Spleen (tissue), 11 donors: ENCODE data around the gene KISS1R. TPM values are rescaled to one million over a fixed set of nuclear protein-coding genes. Genes with fewer than 3 reads are reported as not detected.

Source experiments
- DNase-seq: peaks from one replicate; pipeline ENCODE4 v3.0.0-alpha.2; 2020
- H3K27ac ChIP-seq, 8 donors: fragments of 200-600 bp; sonication (generic) in 7 of 8; 1 replicate in 4 of 8; 2 replicates in 4 of 8; pipeline versions ENCODE4 v1.5.0 to v1.8.0; 2016 to 2021; ENCODE audit warnings: inconsistent platforms in 4 of 8, mild to moderate bottlenecking in 4 of 8, moderate library complexity in 1 of 8
- H3K27me3 ChIP-seq, 7 donors: fragments of 200-600 bp; sonication (generic) in 6 of 7; replicated peaks in 1 of 7; 1 replicate in 4 of 7; 2 replicates in 3 of 7; pipeline versions ENCODE4 v1.5.0 to v1.8.0; 2016 to 2021; ENCODE audit warnings: inconsistent platforms in 3 of 7, mild to moderate bottlenecking in 1 of 7
- H3K36me3 ChIP-seq, 6 donors: fragments of 200-600 bp; sonication (generic) in 5 of 6; 1 replicate in 4 of 6; 2 replicates in 2 of 6; pipeline versions ENCODE4 v1.5.0 to v1.8.0; 2016 to 2021; ENCODE audit warnings: inconsistent platforms in 2 of 6
- H3K4me1 ChIP-seq, 6 donors: fragments of 200-600 bp; sonication (generic) in 5 of 6; 1 replicate in 3 of 6; 2 replicates in 3 of 6; pipeline versions ENCODE4 v1.5.0 to v1.8.0; 2016 to 2021; ENCODE audit warnings: inconsistent platforms in 3 of 6
- H3K4me3 ChIP-seq, 8 donors: fragments of 200-600 bp; sonication (generic) in 7 of 8; 1 replicate in 4 of 8; 2 replicates in 4 of 8; pipeline versions ENCODE4 v1.5.0 to v1.8.0; 2016 to 2021; ENCODE audit warnings: inconsistent platforms in 4 of 8, mild to moderate bottlenecking in 4 of 8, moderate library complexity in 2 of 8
- H3K9me3 ChIP-seq, 8 donors: fragments of 200-600 bp; sonication (generic) in 7 of 8; 1 replicate in 4 of 8; 2 replicates in 4 of 8; pipeline versions ENCODE4 v1.5.0 to v1.8.0; 2016 to 2021; ENCODE audit warnings: inconsistent platforms in 4 of 8
- POLR2A ChIP-seq, 3 donors: fragments of 450-650 bp; IDR thresholded peaks; one replicate each; pipeline ENCODE4 v1.5.1; 2017; ENCODE audit warnings: antibody characterized with exemption in 3 of 3, mild to moderate bottlenecking in 1 of 3
- POLR2AphosphoS5 ChIP-seq, 3 donors: sonication (generic); formaldehyde crosslinking; IDR thresholded peaks; one replicate each; pipeline ENCODE4 v1.5.1; 2017; ENCODE audit warnings: antibody characterized with exemption in 3 of 3
- WGBS, 5 donors: extraction: QIAGEN DNeasy Blood & Tissue Kit in 3 of 5; methylation state at CpG; one replicate each; pipeline versions ENCODE4 v1.1.5 to v1.1.7; 2013 to 2018; 5-methylcytosine and 5-hydroxymethylcytosine counted together
- intact Hi-C: fragments of 100-400 bp; cut with DNase I; formaldehyde crosslinking; loops from one replicate; pipeline ENCODE4 v1.15.0; 2023; ENCODE audit warnings: low total_unique reads
- polyA plus RNA-seq, 3 donors: library from polyadenylated mRNA; stranded (reverse); fragments of 200-250 nt; gene quantifications; one replicate each; pipeline ENCODE4 v1.2.1, GENCODE V29; 2013
- total RNA-seq, 7 donors: library from RNA; depleted of rRNA in 3 of 7; stranded (reverse); fragments of >200 nt in 3 of 7; fragmentation: NEBNext Ultra II Directional in 4 of 7; extraction: Animal tissue kit (Norgen Biotek cat#: 25700) in 4 of 7; gene quantifications; one replicate each; pipeline versions ENCODE4 v1.1.0 to v1.2.1, GENCODE V29; 2016 to 2021
- TF ChIP-seq, protein P1 (sequence below), 11 experiments: fragments of 200-600 bp in 7 of 11; fragments of 450-650 bp in 4 of 11; sonication (generic) in 4 of 11; IDR thresholded peaks in 8 of 11; conservative IDR thresholded peaks in 3 of 11; 1 replicate in 7 of 11; 2 replicates in 4 of 11; pipeline versions ENCODE4 v1.4.0 to v1.8.0; 2016 to 2021; ENCODE audit warnings: antibody characterized with exemption in 11 of 11, inconsistent platforms in 4 of 11, mild to moderate bottlenecking in 1 of 11
- donor health status: healthy with polysubstance abuse.
- donor health status: DM: no; HTN: no; CAD: no; lungs with moderate emphysema.
- donor health status: DM: no; HTN: no; CAD: no.
- donor health status: Bipolar disorder and iron deficiency.
- donor health status: healthy.
- donor health status: DM: no; HTN: no; CAD: no.
- donor health status: DM: yes; HTN: yes; CAD: no.

Gene KISS1R
- total and polyA plus RNA-seq, 10 donors = 0.22 to 0.50 (median 0.35) TPM; not detected in 2

DNA sequence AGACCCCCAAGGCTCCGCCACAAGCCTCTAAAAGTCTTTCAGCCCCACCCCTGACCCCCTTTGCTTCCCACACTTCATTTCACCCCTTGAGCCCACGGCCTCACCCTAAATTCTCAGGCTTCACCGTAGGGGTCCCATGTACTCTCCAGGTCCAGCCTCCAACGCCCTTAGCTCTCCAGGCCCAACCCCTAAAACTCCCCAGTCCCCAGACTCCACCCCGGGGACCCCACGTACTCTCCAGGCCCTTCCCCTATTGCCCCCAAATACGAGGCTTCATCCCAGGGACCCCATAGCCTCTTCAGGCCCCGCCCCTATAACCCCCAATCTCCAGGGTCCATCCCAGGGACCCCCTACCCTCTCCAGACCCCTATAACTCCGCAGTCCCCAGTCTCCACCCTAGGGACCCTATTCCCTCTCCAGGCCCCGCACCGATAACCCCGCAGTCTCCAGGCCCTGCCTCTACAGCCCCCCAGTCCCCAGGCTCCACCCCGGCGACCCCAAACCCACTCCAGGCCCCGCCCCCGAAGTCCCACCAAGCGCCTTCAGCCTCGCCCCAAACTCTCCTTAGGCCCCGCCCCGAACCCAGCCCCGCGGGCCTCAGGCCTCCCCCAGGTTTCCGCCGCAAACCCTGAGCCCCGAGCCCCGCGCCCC, 24.8 kb upstream of the KISS1R start:
- WGBS, 5 donors = 4 to 9% (median 6%) methylated on average over 17 to 27 of the region's 27 CpGs
- TF ChIP-seq POLR2AphosphoS5 (IDR thresholded peaks at IDR 0.05) = no peak
- TF ChIP-seq, protein P1, sequence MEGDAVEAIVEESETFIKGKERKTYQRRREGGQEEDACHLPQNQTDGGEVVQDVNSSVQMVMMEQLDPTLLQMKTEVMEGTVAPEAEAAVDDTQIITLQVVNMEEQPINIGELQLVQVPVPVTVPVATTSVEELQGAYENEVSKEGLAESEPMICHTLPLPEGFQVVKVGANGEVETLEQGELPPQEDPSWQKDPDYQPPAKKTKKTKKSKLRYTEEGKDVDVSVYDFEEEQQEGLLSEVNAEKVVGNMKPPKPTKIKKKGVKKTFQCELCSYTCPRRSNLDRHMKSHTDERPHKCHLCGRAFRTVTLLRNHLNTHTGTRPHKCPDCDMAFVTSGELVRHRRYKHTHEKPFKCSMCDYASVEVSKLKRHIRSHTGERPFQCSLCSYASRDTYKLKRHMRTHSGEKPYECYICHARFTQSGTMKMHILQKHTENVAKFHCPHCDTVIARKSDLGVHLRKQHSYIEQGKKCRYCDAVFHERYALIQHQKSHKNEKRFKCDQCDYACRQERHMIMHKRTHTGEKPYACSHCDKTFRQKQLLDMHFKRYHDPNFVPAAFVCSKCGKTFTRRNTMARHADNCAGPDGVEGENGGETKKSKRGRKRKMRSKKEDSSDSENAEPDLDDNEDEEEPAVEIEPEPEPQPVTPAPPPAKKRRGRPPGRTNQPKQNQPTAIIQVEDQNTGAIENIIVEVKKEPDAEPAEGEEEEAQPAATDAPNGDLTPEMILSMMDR (IDR thresholded peaks at IDR 0.05 in 8 of 11, conservative IDR thresholded peaks at IDR 0.05 in 3 of 11) = no peak
- TF ChIP-seq POLR2A (IDR thresholded peaks at IDR 0.05) = no peak
- H3K4me1 ChIP-seq = peaks cover 3 to 37% (median 20%) of the 10 kb centered on the region in 6 donors
- DNase-seq = no peak
- H3K4me3 ChIP-seq = peak overlapping the region; percentile 77 to 93 (median 86)
- no peaks in the 10 kb centered on the region for H3K27me3 ChIP-seq
- intact Hi-C loops = no loop called here
- H3K36me3 ChIP-seq = peaks cover 0 to 54% (median 31%) of the 10 kb centered on the region in 6 donors
- peak overlapping the region; percentile 88 to 98 (median 95) for H3K27ac ChIP-seq
- H3K9me3 ChIP-seq = no peaks in the 10 kb centered on the region

DNA sequence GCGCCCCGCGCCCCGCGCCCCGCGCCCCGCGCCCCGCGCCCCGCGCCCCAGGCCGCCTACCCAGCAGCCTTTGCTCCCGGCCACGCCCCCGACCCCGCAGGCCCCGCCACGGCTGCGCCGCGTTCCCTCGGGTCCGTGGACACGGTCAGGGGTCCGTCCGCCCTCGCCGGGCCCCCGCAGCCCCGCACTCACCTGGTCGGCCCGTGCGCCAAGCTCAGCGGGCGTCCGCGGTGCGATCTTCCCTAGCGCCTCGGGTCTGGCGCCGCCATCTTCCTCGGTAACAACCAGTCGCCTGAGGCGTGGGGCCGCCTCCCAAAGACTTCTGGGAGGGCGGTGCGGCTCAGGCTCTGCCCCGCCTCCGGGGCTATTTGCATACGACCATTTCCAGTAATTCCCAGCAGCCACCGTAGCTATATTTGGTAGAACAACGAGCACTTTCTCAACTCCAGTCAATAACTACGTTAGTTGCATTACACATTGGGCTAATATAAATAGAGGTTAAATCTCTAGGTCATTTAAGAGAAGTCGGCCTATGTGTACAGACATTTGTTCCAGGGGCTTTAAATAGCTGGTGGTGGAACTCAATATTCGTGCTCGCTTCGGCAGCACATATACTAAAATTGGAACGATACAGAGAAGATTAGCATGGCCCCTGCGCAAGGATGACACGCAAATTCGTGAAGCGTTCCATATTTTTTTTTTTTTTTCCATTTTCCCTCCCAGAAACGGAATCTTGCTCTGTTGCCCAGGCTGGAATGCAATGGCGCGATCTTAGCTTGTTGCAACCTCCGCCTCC, 24.0 kb upstream of the KISS1R start, which contains the start of the genes MED16 and RNU6-9:
Gene MED16 (minus strand): TSS at position 294 of the 796 bp plus-strand sequence. CDS start 2,056 bp downstream, outside the sequence.
Gene RNU6-9 (plus strand): TSS at position 591 of the 796 bp plus-strand sequence.
- H3K9me3 ChIP-seq = no peaks in the 10 kb centered on the region
- H3K4me3 ChIP-seq = peak within 1 kb of the TSS; percentile 77 to 93 (median 86)
- H3K27me3 ChIP-seq = no peaks in the 10 kb centered on the region
- TF ChIP-seq POLR2A (IDR thresholded peaks at IDR 0.05) = peak in 2 of 3 donors; percentile 16 to 19
- TF ChIP-seq, protein P1 (IDR thresholded peaks at IDR 0.05 in 8 of 11, conservative IDR thresholded peaks at IDR 0.05 in 3 of 11) = peak in 3 of 11 experiments; percentile 7 to 25 (median 22)
- TF ChIP-seq POLR2AphosphoS5 (IDR thresholded peaks at IDR 0.05) = peak; percentile 88 to 91 (median 89)
- intact Hi-C loops = no loop called here
- H3K36me3 ChIP-seq = peaks cover 0 to 53% (median 32%) of the 10 kb centered on the region in 6 donors
- H3K4me1 ChIP-seq = peaks cover 3 to 37% (median 20%) of the 10 kb centered on the region in 6 donors
- 1% methylated on average over 27 to 69 of the region's 69 CpGs for WGBS, 5 donors
- H3K27ac ChIP-seq = peak within 1 kb of the TSS; percentile 88 to 98 (median 95)
- peak; percentile 98 for DNase-seq

GRCh38 chr19:896434-896833, 20.7 kb upstream of the KISS1R start:
- peak overlapping the region in 1 of 8 donors; percentile 20 for H3K27ac ChIP-seq
- intact Hi-C loops = no loop called here
- WGBS, 5 donors = 90 to 99% (median 94%) methylated on average over 9 to 10 of the region's 10 CpGs
- TF ChIP-seq POLR2A (IDR thresholded peaks at IDR 0.05) = no peak
- TF ChIP-seq, protein P1 (IDR thresholded peaks at IDR 0.05 in 8 of 11, conservative IDR thresholded peaks at IDR 0.05 in 3 of 11) = no peak
- TF ChIP-seq POLR2AphosphoS5 (IDR thresholded peaks at IDR 0.05) = peak in 1 of 3 donors; percentile 47
- H3K4me3 ChIP-seq = no peak overlapping the region
- no peak for DNase-seq
- H3K27me3 ChIP-seq = no peaks in the 10 kb centered on the region
- H3K9me3 ChIP-seq = no peaks in the 10 kb centered on the region
- H3K36me3 ChIP-seq = peaks cover 0 to 53% (median 34%) of the 10 kb centered on the region in 6 donors
- peaks cover 3 to 54% (median 21%) of the 10 kb centered on the region in 6 donors for H3K4me1 ChIP-seq
